A204.1 (cell line): ENCODE data around the gene ANKRD13A.
A peak's percentile ranks its signal among the peaks of the same experiment; 100 is the strongest.
"Not testable (repeated sequence)": the region's sequence is repeated elsewhere in the genome, so short reads cannot be mapped to it uniquely, and the experiment has no call there.

Experiments used
- FAIRE-seq: peaks from 2 replicates; lab custom pipeline; 2012; peaks lifted over from hg19 to GRCh38; lab: Jason Lieb, UNC

Gene ANKRD13A

GRCh38 chr12:110048242-110049027, 49.2 kb downstream of the ANKRD13A start, which contains the start of gene C12orf76:
Gene C12orf76, minus strand, starts transcription at chr12:110048522. Its CDS starts 27 bp downstream, at chr12:110048495.
- peak; percentile 93 for FAIRE-seq

GRCh38 chr12:110049034-110049433, 49.8 kb downstream of the ANKRD13A start:
- not testable (repeated sequence) for FAIRE-seq

- not testable (repeated sequence) for FAIRE-seq
Observed at GRCh38 chr12:110049666-110050065, 50.4 kb downstream of the ANKRD13A start.

GRCh38 chr12:110050927-110051326, 51.7 kb downstream of the ANKRD13A start:
- no peak for FAIRE-seq

- not testable (repeated sequence) for FAIRE-seq
Observed at GRCh38 chr12:110055375-110056352, 56.4 kb downstream of the ANKRD13A start.

- FAIRE-seq = not testable (repeated sequence)
Observed at GRCh38 chr12:110056643-110057042, 57.4 kb downstream of the ANKRD13A start.

- no peak for FAIRE-seq
Observed at GRCh38 chr12:110058875-110059615, 59.8 kb downstream of the ANKRD13A start.

GRCh38 chr12:110059651-110060000, 60.4 kb downstream of the ANKRD13A start:
- no peak for FAIRE-seq

GRCh38 chr12:110062241-110062640, 63.0 kb downstream of the ANKRD13A start:
- no peak for FAIRE-seq

- FAIRE-seq = no peak
Observed at GRCh38 chr12:110065540-110065939, 66.3 kb downstream of the ANKRD13A start.

GRCh38 chr12:110067531-110067930, 68.3 kb downstream of the ANKRD13A start:
- FAIRE-seq = no peak

GRCh38 chr12:110068115-110068514, 68.9 kb downstream of the ANKRD13A start:
- not testable (repeated sequence) for FAIRE-seq

GRCh38 chr12:110068654-110069053, 69.4 kb downstream of the ANKRD13A start:
- no peak for FAIRE-seq

- no peak for FAIRE-seq
Observed at GRCh38 chr12:110071504-110071903, 72.3 kb downstream of the ANKRD13A start.

GRCh38 chr12:110071967-110072366, 72.7 kb downstream of the ANKRD13A start:
- FAIRE-seq = no peak

- not testable (repeated sequence) for FAIRE-seq
Observed at GRCh38 chr12:110072636-110073035, 73.4 kb downstream of the ANKRD13A start.

GRCh38 chr12:110073049-110073831, 74.0 kb downstream of the ANKRD13A start:
- FAIRE-seq = no peak

- FAIRE-seq = no peak
Observed at GRCh38 chr12:110074089-110074488, 74.9 kb downstream of the ANKRD13A start.

- FAIRE-seq = no peak
Observed at GRCh38 chr12:110075880-110076279, 76.7 kb downstream of the ANKRD13A start.

GRCh38 chr12:110077800-110078199, 78.6 kb downstream of the ANKRD13A start:
- no peak for FAIRE-seq
